Activated naive CD4-positive, alpha-beta T cell treated with anti-CD3 and anti-CD28 coated beads, Interleukin-2, amount 50 U/mL, for 24 hours (primary cell): ENCODE results near the gene GOLIM4.

Source experiments
- H3K27ac Mint-ChIP-seq: one replicate; pipeline ENCODE4 v1.8.0; 2021; ENCODE audit warnings: mild to moderate bottlenecking, mixed read lengths
- H3K27me3 Mint-ChIP-seq: one replicate; pipeline ENCODE4 v1.8.0; 2021; ENCODE audit warnings: mixed read lengths
- H3K36me3 Mint-ChIP-seq: one replicate; pipeline ENCODE4 v1.8.0; 2021; ENCODE audit warnings: mixed read lengths
- H3K4me1 Mint-ChIP-seq: one replicate; pipeline ENCODE4 v1.8.0; 2021; ENCODE audit warnings: mixed read lengths
- H3K4me3 Mint-ChIP-seq: one replicate; pipeline ENCODE4 v1.8.0; 2021; ENCODE audit warnings: mild to moderate bottlenecking, mixed read lengths
- H3K9me3 Mint-ChIP-seq: one replicate; pipeline ENCODE4 v1.8.0; 2021; ENCODE audit warnings: mixed read lengths

Gene GOLIM4

GRCh38 chr3:168049367-168049974, 46.3 kb downstream of the GOLIM4 start:
- Mint-ChIP-seq H3K4me1 (no peaks in the 10 kb centered on the region), H3K27me3 (no peaks in the 10 kb centered on the region), H3K27ac (no peak overlapping the region), H3K9me3 (no peaks in the 10 kb centered on the region), H3K36me3 (no peaks in the 10 kb centered on the region), H3K4me3 (no peak overlapping the region)

- Mint-ChIP-seq H3K4me3 (no peak overlapping the region), H3K36me3 (no peaks in the 10 kb centered on the region), H3K27ac (no peak overlapping the region), H3K27me3 (no peaks in the 10 kb centered on the region), H3K9me3 (no peaks in the 10 kb centered on the region), H3K4me1 (no peaks in the 10 kb centered on the region)
Measured at GRCh38 chr3:168048414-168049330, 47.1 kb downstream of the GOLIM4 start.

- H3K9me3 Mint-ChIP-seq, result no peaks in the 10 kb centered on the region
- no peaks in the 10 kb centered on the region for H3K4me1 Mint-ChIP-seq
- H3K4me3 Mint-ChIP-seq, result no peak overlapping the region
- H3K27me3 Mint-ChIP-seq, result no peaks in the 10 kb centered on the region
- H3K27ac Mint-ChIP-seq, result no peak overlapping the region
- no peaks in the 10 kb centered on the region for H3K36me3 Mint-ChIP-seq
Measured at GRCh38 chr3:168047936-168048335, 47.8 kb downstream of the GOLIM4 start.

GRCh38 chr3:168047190-168047795, 48.4 kb downstream of the GOLIM4 start:
- H3K9me3 Mint-ChIP-seq, result no peaks in the 10 kb centered on the region
- H3K36me3 Mint-ChIP-seq, result no peaks in the 10 kb centered on the region
- H3K27me3 Mint-ChIP-seq, result no peaks in the 10 kb centered on the region
- no peaks in the 10 kb centered on the region for H3K4me1 Mint-ChIP-seq
- H3K4me3 Mint-ChIP-seq, result no peak overlapping the region
- H3K27ac Mint-ChIP-seq, result no peak overlapping the region

- H3K36me3 Mint-ChIP-seq, result no peaks in the 10 kb centered on the region
- H3K4me3 Mint-ChIP-seq, result no peak overlapping the region
- H3K27ac Mint-ChIP-seq, result no peak overlapping the region
- no peaks in the 10 kb centered on the region for H3K27me3 Mint-ChIP-seq
- H3K9me3 Mint-ChIP-seq, result no peaks in the 10 kb centered on the region
- no peaks in the 10 kb centered on the region for H3K4me1 Mint-ChIP-seq
Measured at GRCh38 chr3:168044049-168044448, 51.7 kb downstream of the GOLIM4 start.

- no peak overlapping the region for H3K27ac Mint-ChIP-seq
- H3K36me3 Mint-ChIP-seq, result no peaks in the 10 kb centered on the region
- no peak overlapping the region for H3K4me3 Mint-ChIP-seq
- H3K9me3 Mint-ChIP-seq, result no peaks in the 10 kb centered on the region
- no peaks in the 10 kb centered on the region for H3K4me1 Mint-ChIP-seq
- H3K27me3 Mint-ChIP-seq, result no peaks in the 10 kb centered on the region
Measured at GRCh38 chr3:168040607-168041208, 55.0 kb downstream of the GOLIM4 start.

GRCh38 chr3:168037020-168037419, 58.7 kb downstream of the GOLIM4 start:
- H3K9me3 Mint-ChIP-seq, result no peaks in the 10 kb centered on the region
- H3K27ac Mint-ChIP-seq, result no peak overlapping the region
- no peaks in the 10 kb centered on the region for H3K36me3 Mint-ChIP-seq
- no peaks in the 10 kb centered on the region for H3K27me3 Mint-ChIP-seq
- no peaks in the 10 kb centered on the region for H3K4me1 Mint-ChIP-seq
- no peak overlapping the region for H3K4me3 Mint-ChIP-seq

GRCh38 chr3:168036619-168037018, 59.1 kb downstream of the GOLIM4 start:
- H3K36me3 Mint-ChIP-seq, result no peaks in the 10 kb centered on the region
- no peak overlapping the region for H3K27ac Mint-ChIP-seq
- no peaks in the 10 kb centered on the region for H3K4me1 Mint-ChIP-seq
- H3K4me3 Mint-ChIP-seq, result no peak overlapping the region
- H3K9me3 Mint-ChIP-seq, result no peaks in the 10 kb centered on the region
- H3K27me3 Mint-ChIP-seq, result no peaks in the 10 kb centered on the region

GRCh38 chr3:168034152-168034928, 61.4 kb downstream of the GOLIM4 start:
- no peak overlapping the region for H3K27ac Mint-ChIP-seq
- no peak overlapping the region for H3K4me3 Mint-ChIP-seq
- H3K27me3 Mint-ChIP-seq, result no peaks in the 10 kb centered on the region
- H3K9me3 Mint-ChIP-seq, result no peaks in the 10 kb centered on the region
- no peaks in the 10 kb centered on the region for H3K4me1 Mint-ChIP-seq
- no peaks in the 10 kb centered on the region for H3K36me3 Mint-ChIP-seq

- Mint-ChIP-seq H3K4me3 (no peak overlapping the region), H3K27me3 (no peaks in the 10 kb centered on the region), H3K4me1 (no peaks in the 10 kb centered on the region), H3K27ac (no peak overlapping the region), H3K36me3 (no peaks in the 10 kb centered on the region), H3K9me3 (no peaks in the 10 kb centered on the region)
Measured at GRCh38 chr3:168030577-168030976, 65.1 kb downstream of the GOLIM4 start.

GRCh38 chr3:168029705-168030104, 66.0 kb downstream of the GOLIM4 start:
- Mint-ChIP-seq H3K27me3 (no peaks in the 10 kb centered on the region), H3K36me3 (no peaks in the 10 kb centered on the region), H3K9me3 (no peaks in the 10 kb centered on the region), H3K27ac (no peak overlapping the region), H3K4me1 (peaks cover 6% of the 10 kb centered on the region), H3K4me3 (no peak overlapping the region)

- no peaks in the 10 kb centered on the region for H3K36me3 Mint-ChIP-seq
- no peak overlapping the region for H3K27ac Mint-ChIP-seq
Measured at GRCh38 chr3:168028086-168028485, 67.6 kb downstream of the GOLIM4 start.

GRCh38 chr3:168026764-168027163, 69.0 kb downstream of the GOLIM4 start:
- H3K27me3 Mint-ChIP-seq, result no peaks in the 10 kb centered on the region
- H3K4me1 Mint-ChIP-seq, result peaks cover 7% of the 10 kb centered on the region
- H3K36me3 Mint-ChIP-seq, result no peaks in the 10 kb centered on the region
- no peak overlapping the region for H3K4me3 Mint-ChIP-seq
- no peaks in the 10 kb centered on the region for H3K9me3 Mint-ChIP-seq
- H3K27ac Mint-ChIP-seq, result no peak overlapping the region

More at GRCh38 chr3:168028086-168028485, 67.6 kb downstream of the GOLIM4 start:
- Mint-ChIP-seq H3K9me3 (no peaks in the 10 kb centered on the region), H3K27me3 (no peaks in the 10 kb centered on the region), H3K4me3 (no peak overlapping the region), H3K4me1 (peaks cover 7% of the 10 kb centered on the region)

GRCh38 chr3:168025076-168025475, 70.6 kb downstream of the GOLIM4 start:
- no peaks in the 10 kb centered on the region for H3K36me3 Mint-ChIP-seq
- H3K4me3 Mint-ChIP-seq, result no peak overlapping the region
- peaks cover 7% of the 10 kb centered on the region for H3K4me1 Mint-ChIP-seq
- no peaks in the 10 kb centered on the region for H3K9me3 Mint-ChIP-seq
- H3K27me3 Mint-ChIP-seq, result no peaks in the 10 kb centered on the region
- no peak overlapping the region for H3K27ac Mint-ChIP-seq

- Mint-ChIP-seq H3K27ac (no peak overlapping the region), H3K4me1 (peaks cover 7% of the 10 kb centered on the region), H3K27me3 (no peaks in the 10 kb centered on the region), H3K9me3 (no peaks in the 10 kb centered on the region), H3K36me3 (no peaks in the 10 kb centered on the region), H3K4me3 (no peak overlapping the region)
Measured at GRCh38 chr3:168024537-168024941, 71.2 kb downstream of the GOLIM4 start.
